NCI-H2227 treated with DMSO at 0.1 percent for 48 hours (cell line): ENCODE data around the gene CMTM8.
"Not testable (repeated sequence)": the region's sequence is repeated elsewhere in the genome, so short reads cannot be mapped to it uniquely, and the experiment has no call there.

Experiments
- DNase-seq: peaks from one replicate; lab custom pipeline; 2025; lab: John Stamatoyannopoulos, UW

Gene CMTM8

GRCh38 chr3:32379831-32380500 lies 141.5 kb downstream of the CMTM8 start:
- no peak for DNase-seq

- no peak for DNase-seq
These were observed 143.4 kb downstream of the CMTM8 start for GRCh38 chr3:32381922-32382321.

- DNase-seq, result no peak
These were observed 144.7 kb downstream of the CMTM8 start for GRCh38 chr3:32383136-32383711.

- DNase-seq, result no peak
These were observed 146.5 kb downstream of the CMTM8 start for GRCh38 chr3:32384938-32385337.

- no peak for DNase-seq
These were observed 149.0 kb downstream of the CMTM8 start for GRCh38 chr3:32387512-32387911.

GRCh38 chr3:32389577-32389976 lies 151.1 kb downstream of the CMTM8 start:
- DNase-seq, result not testable (repeated sequence)

GRCh38 chr3:32391643-32392535 lies 153.4 kb downstream of the CMTM8 start, which contains the start of gene CMTM7:
Gene CMTM7 (plus strand): TSS chr3:32391853. CDS start chr3:32391907, 54 bp downstream.
- no peak for DNase-seq

GRCh38 chr3:32392536-32393302 lies 154.2 kb downstream of the CMTM8 start:
- no peak for DNase-seq

- no peak for DNase-seq
These were observed 157.0 kb downstream of the CMTM8 start for GRCh38 chr3:32395496-32395895.

GRCh38 chr3:32397941-32398340 lies 159.5 kb downstream of the CMTM8 start:
- no peak for DNase-seq

GRCh38 chr3:32398531-32398930 lies 160.1 kb downstream of the CMTM8 start:
- DNase-seq, result no peak

- no peak for DNase-seq
These were observed 160.6 kb downstream of the CMTM8 start for GRCh38 chr3:32399030-32399620.

- DNase-seq, result no peak
These were observed 162.6 kb downstream of the CMTM8 start for GRCh38 chr3:32401126-32401525.

GRCh38 chr3:32401556-32402081 lies 163.1 kb downstream of the CMTM8 start:
- DNase-seq, result peak; percentile 47

GRCh38 chr3:32403663-32404062 lies 165.2 kb downstream of the CMTM8 start:
- peak; percentile 50 for DNase-seq

- no peak for DNase-seq
These were observed 166.2 kb downstream of the CMTM8 start for GRCh38 chr3:32404714-32405113.

- no peak for DNase-seq
These were observed 166.7 kb downstream of the CMTM8 start for GRCh38 chr3:32405155-32405554.

- DNase-seq, result no peak
These were observed 167.3 kb downstream of the CMTM8 start for GRCh38 chr3:32405711-32406323.

- DNase-seq, result no peak
These were observed 168.3 kb downstream of the CMTM8 start for GRCh38 chr3:32406486-32407408.
